ENCODE data around the gene SHANK2. TPM values are rescaled to one million over a fixed set of nuclear protein-coding genes. Genes with fewer than 3 reads are reported as not detected.
A peak's percentile ranks its signal among the peaks of the same experiment; 100 is the strongest.

SHANK2 gene
- total RNA-seq, 1 experiment from 2014 or later: 23.8 TPM

- Histone ChIP-seq H3K56ac (ENCODE audit: insufficient read length, low read depth, low read length) (no peak overlapping the region), H4K5ac (ENCODE audit: insufficient read length, low read depth, low read length) (no peak overlapping the region), H3K9ac (ENCODE audit: extremely low read depth, insufficient read length, low read length) (no peak overlapping the region), H3K79me2 (ENCODE audit: insufficient read depth, low read length) (peaks cover 10% of the 10 kb centered on the region; the same call in 1 of the 2 replicates), H2BK15ac (ENCODE audit: low read depth, low read length) (no peak overlapping the region), H3K14ac (ENCODE audit: insufficient read depth, low read length) (no peak overlapping the region), H2BK12ac (ENCODE audit: insufficient read length, low read depth, low read length) (no peak overlapping the region), H2BK20ac (ENCODE audit: low read depth, low read length, poor library complexity, severe bottlenecking) (no peak overlapping the region), H3K9me3 (ENCODE audit: control insufficient read depth, low read depth, low read length) (no peaks in the 10 kb centered on the region), H3T11ph (ENCODE audit: low read length) (no peak overlapping the region), H4K91ac (ENCODE audit: insufficient read length, low read depth, low read length) (no peak overlapping the region), H4K8ac (replicated peaks; ENCODE audit: insufficient read length, low read depth, low read length) (no peak overlapping the region), H4K20me1 (ENCODE audit: control insufficient read depth, insufficient read depth, insufficient read length) (no peaks in the 10 kb centered on the region), H2AFZ (ENCODE audit: low read length) (no peak overlapping the region), H3K4ac (ENCODE audit: low read depth, low read length) (no peak overlapping the region), H3K23me2 (ENCODE audit: insufficient read length, low read depth, low read length, poor library complexity, severe bottlenecking) (no peaks in the 10 kb centered on the region), H2AK5ac (ENCODE audit: insufficient read length, low read length) (no peak overlapping the region), H3K27me3 (ENCODE audit: insufficient read depth, low read length) (no peaks in the 10 kb centered on the region), H2BK5ac (ENCODE audit: insufficient read length, low read length) (no peak overlapping the region), H3K79me1 (ENCODE audit: insufficient read depth, low read depth, low read length, poor library complexity, severe bottlenecking) (no peaks in the 10 kb centered on the region), H3K4me1 (ENCODE audit: insufficient read depth, low read length) (no peaks in the 10 kb centered on the region), H3K18ac (ENCODE audit: insufficient read length, low read depth, low read length) (no peak overlapping the region), H3K27ac (ENCODE audit: insufficient read length, low read depth, low read length) (no peak overlapping the region), H3K4me2 (ENCODE audit: insufficient read depth, insufficient read length, low read length) (no peak overlapping the region), H3K23ac (ENCODE audit: insufficient read length, low read depth, low read length) (no peak overlapping the region), H2BK120ac (ENCODE audit: low read depth, low read length, poor library complexity, severe bottlenecking) (no peak overlapping the region)
- Mint-ChIP-seq H3K36me3 (ENCODE audit: insufficient read depth in 1 of 3, low read depth in 3 of 3) (peaks cover 8 to 13% (median 13%) of the 10 kb centered on the region in 3 experiments; a peak in 6 of 7 replicates), H3K9me3 (peaks cover 0 to 2% of the 10 kb centered on the region in 2 experiments; a peak in 1 of 5 replicates), H3K27me3 (ENCODE audit: low read depth) (no peaks in the 10 kb centered on the region), H3K27ac (peak overlapping the region in 2 of 3 experiments; percentile 56 to 59; a peak in 4 of 7 replicates), H3K4me3 (no peak overlapping the region), H3K4me1 (peaks cover 12 to 15% of the 10 kb centered on the region in 2 experiments)
- no CpG with 5 or more reads among the region's 19 CpGs for WGBS (ENCODE audit: extremely low coverage, insufficient read length, low lambda C conversion rate)
- no peak for DNase-seq
- TF ChIP-seq CTCF (conservative IDR thresholded peaks at IDR 0.05): no peak
Observed at GRCh38 chr11:71213696-71214552, 38.5 kb downstream of the SHANK2 start.

Data from H9 (cell line).